ENCODE measurements around the gene MON1B. TPM values are rescaled to one million over a fixed set of nuclear protein-coding genes. Genes with fewer than 3 reads are reported as not detected.
"Not testable (repeated sequence)": the region's sequence is repeated elsewhere in the genome, so short reads cannot be mapped to it uniquely, and the experiment has no call there.

MON1B gene
- 10 to 100 TPM; 20.2 to 25.2 (median 23.2) TPM for total RNA-seq
- 9.1 TPM for polyA plus RNA-seq
- long read RNA-seq, donor 1, full-length matches to known transcripts: 16 of 39 reads
- long read RNA-seq, donor 1, partial matches to known transcripts: 8 of 39 reads
- long read RNA-seq, donor 1, other reads (novel, unspliced or antisense): 15 of 39 reads
- long read RNA-seq, donor 2, full-length matches to known transcripts: 15 of 18 reads
- long read RNA-seq, donor 2, partial matches to known transcripts: 0 of 18 reads
- long read RNA-seq, donor 2, other reads (novel, unspliced or antisense): 3 of 18 reads
- long read RNA-seq, donor 3, full-length matches to known transcripts: 44 of 72 reads
- long read RNA-seq, donor 3, partial matches to known transcripts: 15 of 72 reads
- long read RNA-seq, donor 3, other reads (novel, unspliced or antisense): 13 of 72 reads
- long read RNA-seq, donor 4, full-length matches to known transcripts: 16 of 23 reads
- long read RNA-seq, donor 4, partial matches to known transcripts: 5 of 23 reads
- long read RNA-seq, donor 4, other reads (novel, unspliced or antisense): 2 of 23 reads

- H3K27me3 ChIP-seq (ENCODE audit: control insufficient read depth, insufficient read depth): no peaks in the 10 kb centered on the region
- WGBS: under 1% methylated on average over 63 of the region's 63 CpGs
- peaks cover 2% of the 10 kb centered on the region for H3K4me1 ChIP-seq (ENCODE audit: control insufficient read depth, insufficient read depth, low read length)
- H3K27ac ChIP-seq (ENCODE audit: low read length): peak within 1 kb of the TSS; percentile 100
- DNase-seq (peak; percentile 98 to 99 (median 98)), ATAC-seq (peak; percentile 99 to 100)
- no peaks in the 10 kb centered on the region for H3K9me3 ChIP-seq (ENCODE audit: control insufficient read depth, low read length)
- H3K4me3 ChIP-seq (ENCODE audit: low read length): peak within 1 kb of the TSS; percentile 91
- intact Hi-C loops (cut with DNase I): no loop called here
Measured at GRCh38 chr16:77190478-77191258, at the start of gene MON1B. Gene MON1B (plus strand): TSS chr16:77191190. CDS start chr16:77191486, 296 bp downstream.

GRCh38 chr16:77143364-77143763, 47.6 kb upstream of the MON1B start:
- Histone ChIP-seq H3K27ac (ENCODE audit: low read length) (no peak overlapping the region), H3K27me3 (ENCODE audit: control insufficient read depth, insufficient read depth) (no peaks in the 10 kb centered on the region)
- intact Hi-C loops (cut with DNase I): no loop called here

GRCh38 chr16:77148121-77148520, 42.9 kb upstream of the MON1B start:
- Histone ChIP-seq H3K27me3 (ENCODE audit: control insufficient read depth, insufficient read depth) (no peaks in the 10 kb centered on the region), H3K4me1 (ENCODE audit: control insufficient read depth, insufficient read depth, low read length) (no peaks in the 10 kb centered on the region), H3K4me3 (ENCODE audit: low read length) (no peak overlapping the region), H3K9me3 (ENCODE audit: control insufficient read depth, low read length) (no peaks in the 10 kb centered on the region), H3K27ac (ENCODE audit: low read length) (no peak overlapping the region)
- WGBS: 83% methylated on average over 4 of the region's 4 CpGs
- intact Hi-C loops (cut with DNase I): no loop called here
- no peak for DNase-seq
- no peak for ATAC-seq

More at GRCh38 chr16:77143364-77143763, 47.6 kb upstream of the MON1B start:
- Histone ChIP-seq H3K4me3 (ENCODE audit: low read length) (no peak overlapping the region), H3K4me1 (ENCODE audit: control insufficient read depth, insufficient read depth, low read length) (no peaks in the 10 kb centered on the region), H3K9me3 (ENCODE audit: control insufficient read depth, low read length) (no peaks in the 10 kb centered on the region)
- ATAC-seq: no peak
- no peak for DNase-seq

- 25% methylated on average over 3 of the region's 3 CpGs for WGBS
- H3K27me3 ChIP-seq (ENCODE audit: control insufficient read depth, insufficient read depth): no peaks in the 10 kb centered on the region
- no peaks in the 10 kb centered on the region for H3K4me1 ChIP-seq (ENCODE audit: control insufficient read depth, insufficient read depth, low read length)
- no peak overlapping the region for H3K4me3 ChIP-seq (ENCODE audit: low read length)
- intact Hi-C loops (cut with DNase I): no loop called here
- H3K9me3 ChIP-seq (ENCODE audit: control insufficient read depth, low read length): no peaks in the 10 kb centered on the region
- ATAC-seq: peak; percentile 45 to 48
- no peak for DNase-seq
- H3K27ac ChIP-seq (ENCODE audit: low read length): no peak overlapping the region
Measured at GRCh38 chr16:77157346-77158058, 33.5 kb upstream of the MON1B start.

- no peaks in the 10 kb centered on the region for H3K27me3 ChIP-seq (ENCODE audit: control insufficient read depth, insufficient read depth)
- no peak overlapping the region for H3K4me3 ChIP-seq (ENCODE audit: low read length)
- no peaks in the 10 kb centered on the region for H3K4me1 ChIP-seq (ENCODE audit: control insufficient read depth, insufficient read depth, low read length)
- no peak overlapping the region for H3K27ac ChIP-seq (ENCODE audit: low read length)
- DNase-seq: no peak
- 83% methylated on average over 6 of the region's 6 CpGs for WGBS
- ATAC-seq: no peak
- no peaks in the 10 kb centered on the region for H3K9me3 ChIP-seq (ENCODE audit: control insufficient read depth, low read length)
- intact Hi-C loops (cut with DNase I): no loop called here
Measured at GRCh38 chr16:77158293-77158692, 32.7 kb upstream of the MON1B start.

GRCh38 chr16:77165006-77165405, 26.0 kb upstream of the MON1B start:
- DNase-seq (no peak), ATAC-seq (no peak)
- WGBS: 80% methylated on average over 2 of the region's 2 CpGs
- Histone ChIP-seq H3K4me3 (ENCODE audit: low read length) (no peak overlapping the region), H3K27ac (ENCODE audit: low read length) (no peak overlapping the region), H3K4me1 (ENCODE audit: control insufficient read depth, insufficient read depth, low read length) (no peaks in the 10 kb centered on the region), H3K27me3 (ENCODE audit: control insufficient read depth, insufficient read depth) (no peaks in the 10 kb centered on the region), H3K9me3 (ENCODE audit: control insufficient read depth, low read length) (no peaks in the 10 kb centered on the region)
- intact Hi-C loops (cut with DNase I): no loop called here

- ATAC-seq; intact Hi-C loops (cut with DNase I); DNase-seq; H3K27ac ChIP-seq (ENCODE audit: low read length); H3K27me3 ChIP-seq (ENCODE audit: control insufficient read depth, insufficient read depth); H3K9me3 ChIP-seq (ENCODE audit: control insufficient read depth, low read length); H3K4me1 ChIP-seq (ENCODE audit: control insufficient read depth, insufficient read depth, low read length); H3K4me3 ChIP-seq (ENCODE audit: low read length): not testable (repeated sequence)
- 72% methylated on average over 9 of the region's 9 CpGs for WGBS
Measured at GRCh38 chr16:77165536-77166236, 25.3 kb upstream of the MON1B start.

GRCh38 chr16:77166726-77167125, 24.3 kb upstream of the MON1B start:
- no peak overlapping the region for H3K4me3 ChIP-seq (ENCODE audit: low read length)
- intact Hi-C loops (cut with DNase I): no loop called here
- WGBS: 40% methylated on average over 2 of the region's 2 CpGs
- ATAC-seq (no peak), DNase-seq (no peak)
- no peaks in the 10 kb centered on the region for H3K4me1 ChIP-seq (ENCODE audit: control insufficient read depth, insufficient read depth, low read length)
- H3K9me3 ChIP-seq (ENCODE audit: control insufficient read depth, low read length): no peaks in the 10 kb centered on the region
- no peaks in the 10 kb centered on the region for H3K27me3 ChIP-seq (ENCODE audit: control insufficient read depth, insufficient read depth)
- H3K27ac ChIP-seq (ENCODE audit: low read length): no peak overlapping the region

- H3K27ac ChIP-seq (ENCODE audit: low read length): no peak overlapping the region
- no peaks in the 10 kb centered on the region for H3K4me1 ChIP-seq (ENCODE audit: control insufficient read depth, insufficient read depth, low read length)
- ATAC-seq (no peak), DNase-seq (no peak)
- H3K27me3 ChIP-seq (ENCODE audit: control insufficient read depth, insufficient read depth): no peaks in the 10 kb centered on the region
- no peaks in the 10 kb centered on the region for H3K9me3 ChIP-seq (ENCODE audit: control insufficient read depth, low read length)
- H3K4me3 ChIP-seq (ENCODE audit: low read length): no peak overlapping the region
- 73% methylated on average over 4 of the region's 4 CpGs for WGBS
- intact Hi-C loops (cut with DNase I): no loop called here
Measured at GRCh38 chr16:77168901-77169300, 22.1 kb upstream of the MON1B start.

GRCh38 chr16:77169650-77170236, 21.2 kb upstream of the MON1B start:
- DNase-seq (peak in 1 of 3 donors; percentile 39), ATAC-seq (peak in 1 of 2 donors; percentile 47)
- no peaks in the 10 kb centered on the region for H3K9me3 ChIP-seq (ENCODE audit: control insufficient read depth, low read length)
- intact Hi-C loops (cut with DNase I): loop anchor here in 3 of 4 donors (5.0 to 10.0 kb wide), 3 partner anchors 515 to 1382 kb away; no protein-coding TSS in a partner anchor
- H3K4me1 ChIP-seq (ENCODE audit: control insufficient read depth, insufficient read depth, low read length): no peaks in the 10 kb centered on the region
- no peak overlapping the region for H3K27ac ChIP-seq (ENCODE audit: low read length)
- H3K27me3 ChIP-seq (ENCODE audit: control insufficient read depth, insufficient read depth): no peaks in the 10 kb centered on the region
- H3K4me3 ChIP-seq (ENCODE audit: low read length): no peak overlapping the region
- WGBS: 13% methylated on average over 6 of the region's 6 CpGs

All from right cardiac atrium (tissue), 5 donors.